H9 (cell line): ENCODE results near the gene TBC1D22A. TPM values are rescaled to one million over a fixed set of nuclear protein-coding genes. Genes with fewer than 3 reads are reported as not detected.

Source experiments
- DNase-seq: peaks from one replicate; pipeline ENCODE4 v3.0.0-alpha.2; 2017
- H2AFZ ChIP-seq: one replicate; pipeline ENCODE4 v1.6.1; 2013; ENCODE audit warnings: mild to moderate bottlenecking, low read length, control low read depth, moderate library complexity
- H2AK5ac ChIP-seq: 2 replicates; pipeline ENCODE4 v1.6.1; 2013; ENCODE audit warnings: low read length, control low read depth, mixed read lengths; ENCODE audit not compliant: insufficient read length
- H2BK120ac ChIP-seq: one replicate; pipeline ENCODE4 v1.6.1; 2013; ENCODE audit warnings: low read depth, mild to moderate bottlenecking, low read length, control low read depth, inconsistent platforms; ENCODE audit not compliant: poor library complexity, severe bottlenecking
- H2BK12ac ChIP-seq: 2 replicates; pipeline ENCODE4 v1.6.1; 2013; ENCODE audit warnings: low read length, control low read depth, mixed read lengths, low read depth; ENCODE audit not compliant: insufficient read length
- H2BK15ac ChIP-seq: 2 replicates; pipeline ENCODE4 v1.6.1; 2013; ENCODE audit warnings: low read depth, low read length, control low read depth
- H2BK20ac ChIP-seq: one replicate; pipeline ENCODE4 v1.6.1; 2013; ENCODE audit warnings: low read depth, mild to moderate bottlenecking, low read length, control low read depth, inconsistent platforms; ENCODE audit not compliant: poor library complexity, severe bottlenecking
- H2BK5ac ChIP-seq: 2 replicates; pipeline ENCODE4 v1.6.1; 2013; ENCODE audit warnings: low read length, control low read depth, mixed read lengths; ENCODE audit not compliant: insufficient read length
- H3K14ac ChIP-seq: 2 replicates; pipeline ENCODE4 v1.6.1; 2013; ENCODE audit warnings: low read length, control low read depth; ENCODE audit not compliant: insufficient read depth
- H3K18ac ChIP-seq: 2 replicates; pipeline ENCODE4 v1.6.1; 2013; ENCODE audit warnings: low read depth, mild to moderate bottlenecking, mixed read lengths, low read length, control low read depth; ENCODE audit not compliant: insufficient read length
- H3K23ac ChIP-seq: 2 replicates; pipeline ENCODE4 v1.6.1; 2013; ENCODE audit warnings: low read length, control low read depth, mixed read lengths, low read depth; ENCODE audit not compliant: insufficient read length
- H3K23me2 ChIP-seq: 2 replicates; pipeline ENCODE4 v1.6.1; 2013; ENCODE audit warnings: low read depth, mild to moderate bottlenecking, mixed read lengths, low read length, control low read depth; ENCODE audit not compliant: insufficient read length, poor library complexity, severe bottlenecking
- H3K27ac ChIP-seq: 2 replicates; pipeline ENCODE4 v1.5.1; 2013; ENCODE audit warnings: low read length, control low read depth, mixed read lengths, low read depth; ENCODE audit not compliant: insufficient read length
- H3K27me3 ChIP-seq: 2 replicates; pipeline ENCODE4 v1.6.1; 2013; ENCODE audit warnings: low read length, control low read depth, inconsistent platforms; ENCODE audit not compliant: insufficient read depth
- H3K4ac ChIP-seq: 2 replicates; pipeline ENCODE4 v1.6.1; 2013; ENCODE audit warnings: low read depth, mild to moderate bottlenecking, control low read depth, inconsistent platforms, low read length, moderate library complexity
- H3K4me1 ChIP-seq: 2 replicates; pipeline ENCODE4 v1.6.1; 2013; ENCODE audit warnings: low read length, control low read depth, inconsistent platforms; ENCODE audit not compliant: insufficient read depth
- H3K4me2 ChIP-seq: 2 replicates; pipeline ENCODE4 v1.6.1; 2013; ENCODE audit warnings: low read length, control low read depth, mixed read lengths; ENCODE audit not compliant: insufficient read length, insufficient read depth
- H3K56ac ChIP-seq: 2 replicates; pipeline ENCODE4 v1.6.1; 2013; ENCODE audit warnings: low read depth, mild to moderate bottlenecking, mixed read lengths, low read length, control low read depth; ENCODE audit not compliant: insufficient read length
- H3K79me1 ChIP-seq: 2 replicates; pipeline ENCODE4 v1.6.1; 2013; ENCODE audit warnings: low read depth, mild to moderate bottlenecking, moderate library complexity, low read length, control low read depth, inconsistent platforms; ENCODE audit not compliant: insufficient read depth, poor library complexity, severe bottlenecking
- H3K79me2 ChIP-seq: 2 replicates; pipeline ENCODE4 v1.6.1; 2013; ENCODE audit warnings: low read length, control low read depth, inconsistent platforms; ENCODE audit not compliant: insufficient read depth
- H3K9ac ChIP-seq: 2 replicates; pipeline ENCODE4 v1.6.1; 2013; ENCODE audit warnings: low read length, control low read depth, mixed read lengths; ENCODE audit not compliant: insufficient read length; ENCODE audit errors: extremely low read depth
- H3K9me3 ChIP-seq: one replicate; pipeline ENCODE4 v1.6.1; 2013; ENCODE audit warnings: low read depth, low read length, inconsistent platforms; ENCODE audit not compliant: control insufficient read depth
- H3T11ph ChIP-seq: one replicate; pipeline ENCODE4 v1.6.1; 2013; ENCODE audit warnings: mild to moderate bottlenecking, low read length, control low read depth, inconsistent platforms
- H4K20me1 ChIP-seq: one replicate; pipeline ENCODE4 v1.6.1; 2013; ENCODE audit not compliant: control insufficient read depth, insufficient read length, insufficient read depth
- H4K5ac ChIP-seq: 2 replicates; pipeline ENCODE4 v1.6.1; 2013; ENCODE audit warnings: low read depth, mild to moderate bottlenecking, mixed read lengths, low read length, control low read depth; ENCODE audit not compliant: insufficient read length
- H4K8ac ChIP-seq: replicated peaks from 2 replicates; pipeline ENCODE4 v1.6.1; 2013; ENCODE audit warnings: low read length, control low read depth, mixed read lengths, low read depth; ENCODE audit not compliant: insufficient read length
- H4K91ac ChIP-seq: 2 replicates; pipeline ENCODE4 v1.6.1; 2013; ENCODE audit warnings: low read depth, mild to moderate bottlenecking, moderate library complexity, mixed read lengths, low read length, control low read depth; ENCODE audit not compliant: insufficient read length
- H3K27ac Mint-ChIP-seq, 3 experiments: 2 replicates in 2 of 3; 3 replicates in 1 of 3; pipeline ENCODE4 v1.8.0; 2020 to 2021; ENCODE audit warnings: mixed read lengths in 3 of 3, mild to moderate bottlenecking in 1 of 3, moderate library complexity in 1 of 3
- H3K27me3 Mint-ChIP-seq: 2 replicates; pipeline ENCODE4 v1.8.0; 2021; ENCODE audit warnings: low read depth, mild to moderate bottlenecking, moderate library complexity, mixed read lengths
- H3K36me3 Mint-ChIP-seq, 3 experiments: 2 replicates in 2 of 3; 3 replicates in 1 of 3; pipeline ENCODE4 v1.8.0; 2020 to 2021; ENCODE audit warnings: low read depth in 3 of 3, mixed read lengths in 3 of 3; ENCODE audit not compliant: insufficient read depth in 1 of 3
- H3K4me1 Mint-ChIP-seq, 2 experiments: 2 replicates each; pipeline ENCODE4 v1.8.0; 2020; ENCODE audit warnings: mixed read lengths in 2 of 2
- H3K4me3 Mint-ChIP-seq, 2 experiments: 2 replicates in 1 of 2; 3 replicates in 1 of 2; pipeline ENCODE4 v1.8.0; 2020 to 2021; ENCODE audit warnings: mild to moderate bottlenecking in 2 of 2, mixed read lengths in 2 of 2, moderate library complexity in 1 of 2
- H3K9me3 Mint-ChIP-seq, 2 experiments: 2 replicates in 1 of 2; 3 replicates in 1 of 2; pipeline ENCODE4 v1.8.0; 2020; ENCODE audit warnings: mild to moderate bottlenecking in 2 of 2, mixed read lengths in 2 of 2, moderate library complexity in 1 of 2
- CTCF ChIP-seq: fragments of 200-600 bp; sonication (generic); conservative IDR thresholded peaks from 3 replicates; pipeline ENCODE4 v1.8.0; 2021; ENCODE audit warnings: antibody characterized with exemption, mild to moderate bottlenecking
- WGBS: extraction: QIAGEN DNeasy Blood & Tissue Kit; methylation state at CpG from one replicate; pipeline ENCODE4 v1.1.7; 2013; ENCODE audit warnings: missing lambda C conversion rate, low lambda C conversion rate, mixed read lengths; ENCODE audit not compliant: insufficient read length; ENCODE audit errors: extremely low coverage; 5-methylcytosine and 5-hydroxymethylcytosine counted together
- total RNA-seq: library from RNA; stranded (reverse); gene quantifications from 2 replicates; pipeline ENCODE4 v1.2.1, GENCODE V29; 2021

Gene TBC1D22A
- total RNA-seq, 1 experiment from 2014 or later: 20.8 TPM

GRCh38 chr22:46730568-46731245 is 31.7 kb upstream of the TBC1D22A start:
- DNase-seq: no peak
- Histone ChIP-seq H3T11ph (no peak overlapping the region), H4K5ac (no peak overlapping the region), H3K27ac (no peak overlapping the region), H2BK12ac (no peak overlapping the region), H3K56ac (no peak overlapping the region), H2AK5ac (no peak overlapping the region), H4K91ac (no peak overlapping the region), H2BK15ac (no peak overlapping the region), H3K4me2 (no peak overlapping the region), H3K4ac (no peak overlapping the region), H2AFZ (no peak overlapping the region), H3K79me2 (peaks cover 2% of the 10 kb centered on the region; the same call in 1 of the 2 replicates), H4K8ac (no peak overlapping the region), H3K4me1 (peaks cover 6% of the 10 kb centered on the region; the same call in 1 of the 2 replicates), H3K14ac (no peak overlapping the region), H4K20me1 (peaks cover 10% of the 10 kb centered on the region), H2BK5ac (no peak overlapping the region), H3K9me3 (no peaks in the 10 kb centered on the region), H3K9ac (no peak overlapping the region), H3K18ac (no peak overlapping the region), H3K27me3 (no peaks in the 10 kb centered on the region), H3K23me2 (no peaks in the 10 kb centered on the region), H2BK120ac (no peak overlapping the region), H2BK20ac (no peak overlapping the region), H3K23ac (no peak overlapping the region), H3K79me1 (peaks cover 4% of the 10 kb centered on the region)
- Mint-ChIP-seq H3K36me3 (peaks cover 2 to 10% (median 6%) of the 10 kb centered on the region in 3 experiments; a peak in 6 of 7 replicates), H3K27me3 (no peaks in the 10 kb centered on the region; the same call in 1 of the 2 replicates), H3K4me3 (no peak overlapping the region), H3K4me1 (peaks cover 20 to 43% of the 10 kb centered on the region in 2 experiments), H3K27ac (no peak overlapping the region), H3K9me3 (no peaks in the 10 kb centered on the region)
- no CpG with 5 or more reads among the region's 9 CpGs for WGBS
- TF ChIP-seq CTCF: no peak
